H1 (cell line): ENCODE measurements around the gene FKBP1B. TPM values are rescaled to one million over a fixed set of nuclear protein-coding genes. Genes with fewer than 3 reads are reported as not detected.

Source experiments
- CBX8 ChIP-seq: fragments of 300-800, 300-1000 bp; sonication (generic); IDR thresholded peaks from 2 replicates; pipeline ENCODE4 v1.7.1; 2016; ENCODE audit warnings: low read depth, low read length, borderline replicate concordance
- E2F6 ChIP-seq: IDR thresholded peaks from 2 replicates; pipeline ENCODE4 v1.6.1; 2012; ENCODE audit warnings: inconsistent platforms
- PHF8 ChIP-seq: fragments of 200-600 bp; sonication (generic); conservative IDR thresholded peaks from 2 replicates; pipeline ENCODE4 v1.7.1; 2012; ENCODE audit warnings: low read depth, mild to moderate bottlenecking, inconsistent platforms, low read length, moderate library complexity
- polyA plus RNA-seq, 7 experiments: library from polyadenylated mRNA; depleted of rRNA in 3 of 7; stranded (reverse) in 5 of 7; unstranded in 2 of 7; fragments of >200 nt in 5 of 7; fragments of 200-250 nt in 2 of 7; gene quantifications; 1 replicate in 5 of 7; 2 replicates in 1 of 7; 4 replicates in 1 of 7; pipeline versions ENCODE4 v1.2.1 to v1.2.3, GENCODE V29; 2011 to 2013; ENCODE audit warnings: missing spikeins in 2 of 7, mixed read lengths in 2 of 7
- total RNA-seq: library from RNA; stranded (reverse); fragmentation: NEBNext Ultra II Directional; extraction: Animal tissue kit (Norgen Biotek cat#: 25700); gene quantifications from 2 replicates; pipeline ENCODE4 v1.2.1, GENCODE V29; 2021

Gene FKBP1B
- total and polyA plus RNA-seq, 2 of the 8 experiments (the other 6 are each of a cell fraction or from before 2014, with no cell fraction given): 50.8 to 151 TPM

GRCh38 chr2:24051833-24052232, 2.3 kb downstream of the FKBP1B start (continued):
- no peak for TF ChIP-seq PHF8
- TF ChIP-seq E2F6: no peak
- TF ChIP-seq CBX8: no peak
